RPMI7951 (cell line): ENCODE data around the gene OPCML. TPM values are rescaled to one million over a fixed set of nuclear protein-coding genes. Genes with fewer than 3 reads are reported as not detected.

ENCODE experiments used
- DNase-seq: peaks from one replicate; pipeline ENCODE4 v3.0.0-alpha.2; 2012; ENCODE audit warnings: low read depth
- total RNA-seq: library from RNA; depleted of rRNA; stranded (reverse); fragments of >200 nt; shearing (Covaris generic); gene quantifications from 2 replicates; pipeline ENCODE4 v1.2.3, GENCODE V29; 2014

Gene OPCML
- total RNA-seq, 1 experiment from 2014 or later, result not detected

GRCh38 chr11:132941761-132942160 is 590.5 kb downstream of the OPCML start:
- DNase-seq, result no peak

- peak; percentile 26 for DNase-seq
Measured at GRCh38 chr11:132941024-132941646, 591.2 kb downstream of the OPCML start.

GRCh38 chr11:132937016-132937415 is 595.3 kb downstream of the OPCML start:
- DNase-seq, result no peak

- DNase-seq, result no peak
Measured at GRCh38 chr11:132935383-132935782, 596.9 kb downstream of the OPCML start.

GRCh38 chr11:132933703-132934102 is 598.6 kb downstream of the OPCML start:
- no peak for DNase-seq

GRCh38 chr11:132925825-132926469 is 606.4 kb downstream of the OPCML start:
- no peak for DNase-seq

GRCh38 chr11:132921597-132921996 is 610.7 kb downstream of the OPCML start:
- DNase-seq, result no peak

GRCh38 chr11:132920451-132921096 is 611.7 kb downstream of the OPCML start:
- DNase-seq, result no peak

GRCh38 chr11:132914600-132914999 is 617.7 kb downstream of the OPCML start:
- peak; percentile 54 for DNase-seq

GRCh38 chr11:132913886-132914285 is 618.4 kb downstream of the OPCML start:
- peak; percentile 48 for DNase-seq

GRCh38 chr11:132913295-132913694 is 619.0 kb downstream of the OPCML start:
- DNase-seq, result no peak

- DNase-seq, result peak; percentile 85
Measured at GRCh38 chr11:132911186-132911585, 621.1 kb downstream of the OPCML start.

GRCh38 chr11:132910011-132910760 is 622.1 kb downstream of the OPCML start:
- no peak for DNase-seq

GRCh38 chr11:132909021-132909606 is 623.2 kb downstream of the OPCML start:
- no peak for DNase-seq

- no peak for DNase-seq
Measured at GRCh38 chr11:132908414-132908810, 623.9 kb downstream of the OPCML start.

GRCh38 chr11:132907651-132908413 is 624.5 kb downstream of the OPCML start:
- no peak for DNase-seq

- no peak for DNase-seq
Measured at GRCh38 chr11:132904607-132905006, 627.7 kb downstream of the OPCML start.

- no peak for DNase-seq
Measured at GRCh38 chr11:132904091-132904490, 628.2 kb downstream of the OPCML start.

- DNase-seq, result peak; percentile 20
Measured at GRCh38 chr11:132901638-132902471, 630.4 kb downstream of the OPCML start.

GRCh38 chr11:132898676-132899075 is 633.6 kb downstream of the OPCML start:
- peak; percentile 35 for DNase-seq
